Mesendoderm (in vitro differentiated cells): Measurements from ENCODE around the gene FAM135A.
"Not testable (repeated sequence)": the region's sequence is repeated elsewhere in the genome, so short reads cannot be mapped to it uniquely, and the experiment has no call there.

Experiments used
- DNase-seq: peaks from one replicate; pipeline ENCODE4 v3.0.0; 2013
- H2AK5ac ChIP-seq: 2 replicates; pipeline ENCODE4 v1.6.1; 2013; ENCODE audit warnings: low read length, inconsistent platforms
- H2BK120ac ChIP-seq: 2 replicates; pipeline ENCODE4 v1.6.1; 2013; ENCODE audit warnings: low read depth, mild to moderate bottlenecking, low read length, moderate library complexity, mixed read lengths
- H2BK15ac ChIP-seq: replicated peaks from 2 replicates; pipeline ENCODE4 v1.6.1; 2013; ENCODE audit warnings: low read depth, mild to moderate bottlenecking, moderate library complexity
- H2BK5ac ChIP-seq: 2 replicates; pipeline ENCODE4 v1.6.1; 2013; ENCODE audit warnings: low read length, inconsistent platforms
- H3K18ac ChIP-seq: 2 replicates; pipeline ENCODE4 v1.6.1; 2013; ENCODE audit warnings: mild to moderate bottlenecking, low read length, mixed read lengths
- H3K23ac ChIP-seq: one replicate; pipeline ENCODE4 v1.6.1; 2013; ENCODE audit warnings: low read length
- H3K27ac ChIP-seq: 2 replicates; pipeline ENCODE4 v1.5.1; 2013; ENCODE audit warnings: low read depth, mild to moderate bottlenecking, inconsistent platforms, low read length, moderate library complexity
- H3K27me3 ChIP-seq: 2 replicates; pipeline ENCODE4 v1.6.1; 2013; ENCODE audit warnings: low read length, control low read depth, mild to moderate bottlenecking, inconsistent platforms; ENCODE audit not compliant: insufficient read depth, poor library complexity
- H3K36me3 ChIP-seq: 2 replicates; pipeline ENCODE4 v1.6.1; 2013; ENCODE audit warnings: low read length, inconsistent platforms; ENCODE audit not compliant: control insufficient read depth, insufficient read depth
- H3K4ac ChIP-seq: one replicate; pipeline ENCODE4 v1.6.1; 2013; ENCODE audit warnings: low read depth, mild to moderate bottlenecking, low read length, moderate library complexity
- H3K4me1 ChIP-seq: 2 replicates; pipeline ENCODE4 v1.6.1; 2013; ENCODE audit warnings: low read depth, low read length, inconsistent platforms; ENCODE audit not compliant: control insufficient read depth
- H3K4me2 ChIP-seq: 2 replicates; pipeline ENCODE4 v1.6.1; 2013; ENCODE audit warnings: low read length
- H3K4me3 ChIP-seq: 2 replicates; pipeline ENCODE4 v1.5.1; 2013; ENCODE audit warnings: mild to moderate bottlenecking, low read length
- H3K56ac ChIP-seq: one replicate; pipeline ENCODE4 v1.6.1; 2013; ENCODE audit warnings: low read length
- H3K79me1 ChIP-seq: 2 replicates; pipeline ENCODE4 v1.6.1; 2013; ENCODE audit warnings: low read length, inconsistent platforms
- H3K79me2 ChIP-seq: 2 replicates; pipeline ENCODE4 v1.6.1; 2013; ENCODE audit warnings: mild to moderate bottlenecking, low read length; ENCODE audit not compliant: control insufficient read depth, insufficient read depth
- H3K9ac ChIP-seq: 2 replicates; pipeline ENCODE4 v1.6.1; 2013; ENCODE audit warnings: low read length, inconsistent platforms
- H4K5ac ChIP-seq: one replicate; pipeline ENCODE4 v1.6.1; 2013; ENCODE audit warnings: low read length
- H4K8ac ChIP-seq: one replicate; pipeline ENCODE4 v1.6.1; 2013; ENCODE audit warnings: low read depth, mild to moderate bottlenecking, control low read depth, low read length, moderate library complexity
- WGBS: extraction: QIAGEN DNeasy Blood & Tissue Kit; methylation state at CpG from one replicate; pipeline ENCODE4 v1.1.7; 2013; ENCODE audit warnings: low lambda C conversion rate, missing lambda C conversion rate; ENCODE audit not compliant: insufficient coverage; ENCODE audit errors: extremely low coverage; 5-methylcytosine and 5-hydroxymethylcytosine counted together

FAM135A gene

DNA sequence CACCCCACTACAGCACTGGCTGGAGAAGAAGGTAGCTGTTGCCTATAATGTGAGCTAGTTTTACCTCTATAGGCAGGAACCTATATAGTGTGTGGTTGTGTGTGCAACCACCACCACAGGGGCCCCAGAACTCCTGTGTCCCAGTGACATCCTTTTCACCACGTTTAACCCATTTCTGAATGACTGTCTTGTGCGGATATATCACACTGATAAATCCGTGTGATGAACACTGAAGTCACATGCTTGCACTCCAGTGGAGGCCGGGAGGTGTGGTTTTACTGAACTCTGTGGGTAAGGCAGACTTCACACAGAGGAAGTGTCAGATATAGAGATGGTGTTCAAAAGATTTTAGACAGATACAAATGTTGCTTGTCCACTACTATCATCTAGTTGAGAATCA is 185.9 kb downstream of the FAM135A start:
- no peak overlapping the region for H2AK5ac ChIP-seq
- H4K8ac ChIP-seq = no peak overlapping the region
- no CpG with 5 or more reads among the region's 4 CpGs for WGBS

GRCh38 chr6:70601014-70601413 is 187.7 kb downstream of the FAM135A start:
- no peak overlapping the region for H3K9ac ChIP-seq
- no peak overlapping the region for H3K4ac ChIP-seq
- H3K4me1 ChIP-seq = peaks cover 3% of the 10 kb centered on the region
- no peak overlapping the region for H3K23ac ChIP-seq
- H3K27ac ChIP-seq = no peak overlapping the region
- H3K36me3 ChIP-seq = no peaks in the 10 kb centered on the region
- H3K4me3 ChIP-seq = no peak overlapping the region
- H3K79me2 ChIP-seq = no peaks in the 10 kb centered on the region
- H3K79me1 ChIP-seq = no peaks in the 10 kb centered on the region
- H4K5ac ChIP-seq = no peak overlapping the region
- no peak overlapping the region for H2BK120ac ChIP-seq
- H4K8ac ChIP-seq = no peak overlapping the region
- H3K56ac ChIP-seq = no peak overlapping the region
- no peak overlapping the region for H2BK15ac ChIP-seq
- H3K4me2 ChIP-seq = no peak overlapping the region
- H2BK5ac ChIP-seq = no peak overlapping the region
- no peak for DNase-seq
- WGBS = no CpG with 5 or more reads among the region's 3 CpGs
- H3K27me3 ChIP-seq = no peaks in the 10 kb centered on the region
- H2AK5ac ChIP-seq = no peak overlapping the region
- no peak overlapping the region for H3K18ac ChIP-seq

More for the DNA sequence above, 185.9 kb downstream of the FAM135A start:
- H3K36me3 ChIP-seq = no peaks in the 10 kb centered on the region
- no peak overlapping the region for H3K56ac ChIP-seq
- no peak overlapping the region for H2BK120ac ChIP-seq
- H3K4ac ChIP-seq = no peak overlapping the region
- H3K23ac ChIP-seq = no peak overlapping the region
- no peaks in the 10 kb centered on the region for H3K27me3 ChIP-seq
- peaks cover 3% of the 10 kb centered on the region for H3K4me1 ChIP-seq
- H3K27ac ChIP-seq = no peak overlapping the region
- no peaks in the 10 kb centered on the region for H3K79me2 ChIP-seq
- H3K18ac ChIP-seq = no peak overlapping the region
- H2BK5ac ChIP-seq = no peak overlapping the region
- no peak overlapping the region for H3K9ac ChIP-seq
- H3K4me2 ChIP-seq = no peak overlapping the region
- no peaks in the 10 kb centered on the region for H3K79me1 ChIP-seq
- no peak overlapping the region for H4K5ac ChIP-seq
- H2BK15ac ChIP-seq = no peak overlapping the region
- DNase-seq = no peak
- no peak overlapping the region for H3K4me3 ChIP-seq

DNA sequence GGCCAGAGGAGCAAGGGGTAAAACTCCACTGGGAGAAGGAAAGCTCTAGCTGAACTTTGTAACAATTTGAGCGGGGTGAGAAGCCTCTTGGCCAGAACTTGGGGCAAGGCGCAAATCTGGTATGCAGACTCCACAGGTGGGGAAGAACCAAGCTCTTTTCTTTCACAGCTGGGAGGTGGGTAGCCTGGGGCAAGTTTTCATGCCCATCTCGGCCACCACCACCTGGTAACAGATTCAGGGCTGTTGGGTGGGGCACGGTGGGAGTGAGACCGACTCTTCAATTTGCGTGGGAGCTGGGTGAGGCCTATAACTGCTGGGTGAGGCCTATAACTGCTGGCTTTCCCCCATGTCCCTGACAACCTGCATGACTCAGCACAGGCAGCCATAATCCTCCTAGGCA is 190.9 kb downstream of the FAM135A start:
- no peak overlapping the region for H3K4ac ChIP-seq
- no peak overlapping the region for H3K4me3 ChIP-seq
- H3K4me1 ChIP-seq = peaks cover 3% of the 10 kb centered on the region
- no CpG with 5 or more reads among the region's 6 CpGs for WGBS
- H3K79me2 ChIP-seq = no peaks in the 10 kb centered on the region
- no peak overlapping the region for H3K56ac ChIP-seq
- no peak for DNase-seq
- no peak overlapping the region for H3K23ac ChIP-seq
- no peaks in the 10 kb centered on the region for H3K27me3 ChIP-seq
- H3K79me1 ChIP-seq = no peaks in the 10 kb centered on the region
- no peak overlapping the region for H4K5ac ChIP-seq
- no peak overlapping the region for H2BK120ac ChIP-seq
- no peak overlapping the region for H2BK15ac ChIP-seq
- no peak overlapping the region for H4K8ac ChIP-seq
- no peak overlapping the region for H3K27ac ChIP-seq
- no peak overlapping the region for H3K9ac ChIP-seq
- no peak overlapping the region for H3K4me2 ChIP-seq
- H2BK5ac ChIP-seq = no peak overlapping the region
- H2AK5ac ChIP-seq = no peak overlapping the region
- H3K36me3 ChIP-seq = no peaks in the 10 kb centered on the region
- H3K18ac ChIP-seq = no peak overlapping the region

DNA sequence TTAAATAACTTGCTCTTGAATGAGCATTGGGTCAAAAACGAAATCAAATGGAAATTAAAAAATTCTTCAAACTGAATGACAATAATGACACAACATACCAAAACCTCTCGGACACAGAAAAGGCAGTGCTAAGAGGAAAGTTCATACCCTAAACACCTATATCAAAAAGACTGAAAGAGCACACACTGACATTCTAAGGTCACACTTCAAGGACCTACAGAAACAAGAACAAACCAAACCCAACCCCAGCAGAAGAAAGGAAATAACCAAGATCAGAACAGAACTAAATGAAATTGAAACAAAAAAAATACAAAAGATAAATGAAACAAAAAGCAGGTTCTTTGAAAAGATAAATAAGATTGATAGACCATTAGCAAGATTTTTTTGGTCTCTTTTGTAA is 194.1 kb downstream of the FAM135A start:
- not testable (repeated sequence) for H3K4ac ChIP-seq, H2AK5ac ChIP-seq, H3K18ac ChIP-seq, H4K5ac ChIP-seq, H2BK5ac ChIP-seq, H3K36me3 ChIP-seq, H3K9ac ChIP-seq, H3K4me3 ChIP-seq, H3K4me2 ChIP-seq, H2BK15ac ChIP-seq, DNase-seq, H3K4me1 ChIP-seq, H3K56ac ChIP-seq, H3K23ac ChIP-seq, H3K27me3 ChIP-seq, H3K79me1 ChIP-seq, H4K8ac ChIP-seq, H3K27ac ChIP-seq, H3K79me2 ChIP-seq, H2BK120ac ChIP-seq
- WGBS = no CpG with 5 or more reads among the region's 2 CpGs

- not testable (repeated sequence) for H3K79me1 ChIP-seq, H3K36me3 ChIP-seq, H3K18ac ChIP-seq, H2BK5ac ChIP-seq, H3K27ac ChIP-seq, H3K4ac ChIP-seq, H3K4me2 ChIP-seq, H4K8ac ChIP-seq, H4K5ac ChIP-seq, H3K79me2 ChIP-seq, H3K4me3 ChIP-seq, DNase-seq, H3K27me3 ChIP-seq, H3K56ac ChIP-seq, H3K9ac ChIP-seq, H3K4me1 ChIP-seq, H2BK120ac ChIP-seq, H2AK5ac ChIP-seq, H3K23ac ChIP-seq, H2BK15ac ChIP-seq
- no CpG with 5 or more reads among the region's 13 CpGs for WGBS
These were observed 195.9 kb downstream of the FAM135A start for GRCh38 chr6:70609181-70609580.
